Muscle of back (tissue), 11 donors: ENCODE results near the gene LPP. TPM values are rescaled to one million over a fixed set of nuclear protein-coding genes. Genes with fewer than 3 reads are reported as not detected.

Experiments
- DNase-seq, 3 donors: peaks; one replicate each; pipeline versions ENCODE4 v3.0.0 to v3.0.0-alpha.2; 2013
- polyA plus RNA-seq, 10 donors: library from polyadenylated mRNA; unstranded; fragments of 120-200 nt; gene quantifications; one replicate each; pipeline ENCODE4 v1.2.1, GENCODE V29; 2013; ENCODE audit not compliant: insufficient read length in 10 of 10

LPP gene
- polyA plus RNA-seq, 10 donors = 12.0 to 18.9 (median 16.3) TPM

DNA sequence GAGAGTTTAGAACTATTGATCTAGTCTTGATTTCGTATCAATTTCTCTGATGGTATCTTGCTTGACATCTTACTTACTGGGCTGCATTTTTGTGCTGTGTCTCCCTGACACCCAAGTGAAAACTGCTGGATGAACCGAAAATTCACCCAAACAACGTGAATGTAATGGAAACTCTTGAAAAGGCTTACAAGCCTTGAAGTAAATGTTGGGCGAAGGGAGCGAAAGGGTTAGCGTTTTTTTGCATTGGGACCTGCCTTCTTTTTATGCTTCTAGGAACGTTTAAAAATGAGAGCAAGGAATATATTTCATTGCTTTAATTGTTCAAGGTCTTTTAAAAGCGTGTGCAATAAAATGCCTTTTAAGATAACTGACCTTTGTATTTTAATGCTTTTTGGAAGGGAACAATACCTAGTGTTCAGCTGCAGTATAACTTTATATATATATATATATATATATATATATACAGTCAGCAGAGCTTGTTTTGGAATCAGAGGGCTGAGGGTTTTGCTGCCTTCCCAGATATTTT, 94.1 kb downstream of the LPP start:
- no peak for DNase-seq

DNA sequence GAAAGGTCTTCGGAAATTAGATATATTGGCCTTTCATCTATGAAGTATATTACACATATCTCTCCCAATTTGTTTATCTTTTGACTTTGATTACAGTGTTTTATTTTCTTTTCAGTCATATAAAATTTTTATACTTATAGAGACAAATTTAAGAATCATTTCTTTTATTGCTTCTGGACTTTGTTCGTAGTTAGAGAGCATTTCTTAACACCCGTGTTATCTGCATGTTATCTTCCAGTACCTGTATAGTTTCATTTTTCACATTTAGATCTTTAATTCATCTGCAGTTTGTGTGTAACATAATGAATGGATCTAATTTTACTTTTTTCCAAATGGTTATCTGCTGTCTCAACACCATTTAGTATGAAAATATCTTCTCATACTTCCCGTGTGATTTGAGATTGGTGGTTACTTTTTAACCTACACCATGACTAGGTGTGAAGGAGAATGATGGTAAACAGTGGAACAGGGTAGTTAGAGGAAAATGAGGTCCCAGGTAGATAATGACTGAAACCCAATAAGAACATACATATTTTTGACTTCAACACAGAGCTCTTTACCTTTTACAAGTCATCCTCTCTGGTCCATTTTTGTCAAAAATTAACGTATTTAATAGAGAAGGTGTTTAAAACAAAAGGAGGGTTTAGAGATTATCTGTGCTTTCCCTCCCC, 99.3 kb downstream of the LPP start:
- no peak for DNase-seq

DNA sequence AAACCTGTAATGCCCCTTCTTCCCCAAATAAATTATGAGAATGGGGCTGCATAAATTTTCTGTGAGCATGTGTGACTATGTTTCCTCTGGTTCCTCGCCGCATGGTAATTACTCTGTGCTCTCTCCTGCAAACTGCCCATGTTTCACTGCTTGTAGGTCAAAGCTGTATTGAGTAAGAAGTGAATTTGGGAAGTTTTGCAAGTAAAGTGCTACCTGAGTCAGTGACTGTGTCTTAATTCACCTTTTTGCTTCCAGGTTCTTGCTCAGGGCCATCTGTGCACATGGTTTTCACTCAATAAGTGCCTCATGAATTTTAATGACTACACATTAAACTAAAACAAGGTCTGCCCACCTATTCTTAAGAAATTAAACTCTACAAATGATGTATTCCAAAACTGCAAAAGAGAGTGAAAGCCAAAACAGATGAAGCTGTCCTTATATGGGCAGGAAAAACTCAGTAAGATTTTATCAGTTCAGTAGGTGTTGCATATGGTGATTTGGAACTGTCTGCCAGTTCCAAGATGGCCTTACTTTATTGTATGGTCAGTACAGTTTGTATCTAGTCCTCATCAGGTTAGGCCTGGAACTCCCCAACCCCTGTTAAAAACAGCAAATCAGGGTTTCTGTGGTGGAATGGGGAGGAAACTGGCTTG, 100.0 kb downstream of the LPP start:
- no peak for DNase-seq

DNA sequence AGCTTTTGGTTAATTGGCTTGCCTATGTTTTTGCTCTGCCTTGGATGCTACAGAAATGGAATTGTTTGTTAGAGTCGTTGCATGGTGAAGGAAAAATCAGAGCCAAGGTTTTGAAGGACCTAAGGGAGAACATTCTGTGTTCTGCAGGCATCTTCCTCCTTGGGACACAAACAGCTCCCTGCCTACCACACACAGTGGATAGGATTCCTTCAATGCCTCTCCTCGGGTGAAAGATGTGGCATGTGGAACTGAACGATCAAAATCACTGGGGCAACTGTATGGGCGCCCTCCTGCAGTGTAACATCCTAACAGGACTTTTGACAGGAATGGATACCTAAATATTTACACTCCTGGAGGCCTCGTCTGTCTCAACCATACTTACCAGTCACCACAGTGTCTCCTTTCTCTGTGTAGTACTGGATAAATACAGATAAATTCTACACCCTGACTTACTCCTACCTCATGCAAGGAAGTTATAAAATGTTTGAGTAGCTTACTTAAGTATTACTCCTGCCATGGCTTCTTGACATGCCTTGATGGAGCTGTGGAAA, 100.6 kb downstream of the LPP start:
- no peak for DNase-seq

DNA sequence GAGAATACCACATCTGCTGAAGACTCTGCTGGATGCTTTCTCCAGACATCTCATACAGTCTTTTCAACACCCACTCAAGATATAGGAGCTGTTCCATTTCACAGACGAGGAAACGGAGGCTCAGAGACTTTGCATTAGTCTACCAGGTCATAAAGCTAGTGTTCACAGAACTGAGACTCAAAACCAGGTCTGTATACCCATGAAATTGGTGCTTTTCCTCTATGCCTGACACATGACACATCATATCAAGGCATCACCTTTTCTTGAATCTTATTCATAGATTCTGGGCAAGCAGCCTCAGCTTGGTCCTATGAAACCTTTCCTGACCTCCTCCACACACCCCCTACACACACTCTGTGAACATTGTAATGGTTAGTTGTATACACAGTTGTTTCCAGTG, 101.2 kb downstream of the LPP start:
- no peak for DNase-seq

DNA sequence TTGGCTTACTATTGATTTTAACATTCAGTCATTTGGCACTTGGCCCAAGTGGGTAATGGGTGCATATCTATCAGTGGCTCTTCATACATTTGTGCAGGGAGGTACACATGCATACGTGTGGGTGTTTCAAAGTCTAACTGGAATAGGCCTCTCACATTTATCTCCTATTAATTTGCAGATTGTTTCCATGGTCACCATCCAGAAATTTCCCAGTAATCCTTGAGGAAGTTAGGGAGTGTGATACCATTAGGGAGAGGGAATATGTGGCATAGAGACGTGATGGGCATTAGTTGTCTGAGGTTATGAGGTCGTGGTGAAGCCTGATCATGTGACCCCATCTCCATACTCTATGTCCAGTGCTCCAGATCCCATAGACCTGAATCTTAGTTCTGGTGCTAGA, 102.8 kb downstream of the LPP start:
- no peak for DNase-seq

DNA sequence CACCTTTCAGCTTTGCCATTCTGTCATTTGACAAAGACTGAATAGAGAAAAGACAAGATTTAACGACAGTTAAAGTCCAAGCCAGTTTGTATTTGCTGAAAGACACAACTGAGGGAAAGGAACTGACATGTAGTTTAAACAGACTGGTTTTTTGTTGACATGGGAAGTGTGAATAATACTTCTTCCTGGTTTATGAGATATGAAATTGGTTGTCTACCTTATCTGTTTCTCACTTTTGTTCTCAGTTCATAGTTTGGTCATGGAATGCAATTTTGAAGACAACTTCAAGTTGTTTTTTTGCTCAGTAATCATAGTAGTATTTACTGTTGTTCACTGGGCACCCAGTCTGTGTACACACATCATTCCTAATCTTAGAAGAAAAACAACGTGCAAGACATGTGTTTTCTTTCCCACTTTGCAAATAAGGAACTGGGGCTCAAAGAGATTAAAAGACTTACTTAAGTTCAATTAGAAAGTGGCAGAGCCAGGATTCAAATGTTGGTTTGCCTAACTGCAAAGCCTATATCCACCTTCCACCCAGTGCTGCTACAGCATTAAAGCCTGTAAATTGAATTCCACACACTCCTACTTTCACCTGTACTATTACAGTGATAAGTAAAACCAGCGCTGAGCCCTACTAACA, 103.5 kb downstream of the LPP start:
- DNase-seq = no peak

DNA sequence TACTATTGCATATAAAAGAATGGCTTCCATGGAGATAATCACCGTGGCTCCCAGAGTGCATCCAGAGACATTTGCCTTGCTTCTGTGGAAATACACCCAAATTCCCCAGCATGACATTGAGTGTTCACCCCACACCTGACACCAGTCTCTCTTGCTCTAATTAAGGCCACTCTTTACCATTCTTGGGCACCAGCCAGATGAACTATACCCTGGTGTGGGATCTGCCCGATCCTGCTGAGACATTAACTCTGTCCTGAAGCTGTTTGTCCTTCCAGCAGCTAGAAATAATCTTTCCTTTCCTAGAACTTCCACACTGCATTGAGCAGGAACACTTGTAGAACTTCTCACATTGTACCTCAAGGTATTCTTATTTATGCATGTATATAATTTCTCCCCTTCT, 105.2 kb downstream of the LPP start:
- DNase-seq = no peak

DNA sequence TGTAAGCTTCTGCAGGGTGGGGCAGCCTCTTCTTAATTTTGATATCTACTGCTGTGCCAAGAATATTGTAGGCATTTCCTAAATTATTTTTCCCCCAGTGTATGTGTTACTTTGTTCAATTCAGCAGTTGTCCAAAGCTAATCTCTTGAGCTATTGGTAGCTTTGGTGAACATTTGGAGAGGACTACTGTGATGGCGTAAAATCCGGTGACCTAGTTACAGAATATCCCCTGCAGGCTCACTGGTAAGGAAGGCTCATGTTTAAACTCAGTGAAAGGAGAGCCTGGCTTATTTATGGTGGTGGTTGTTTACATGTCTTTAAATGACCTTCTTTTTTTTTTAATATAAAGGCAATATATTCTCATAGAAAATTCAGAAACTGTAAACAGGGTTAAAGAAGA, 105.6 kb downstream of the LPP start:
- DNase-seq = no peak

DNA sequence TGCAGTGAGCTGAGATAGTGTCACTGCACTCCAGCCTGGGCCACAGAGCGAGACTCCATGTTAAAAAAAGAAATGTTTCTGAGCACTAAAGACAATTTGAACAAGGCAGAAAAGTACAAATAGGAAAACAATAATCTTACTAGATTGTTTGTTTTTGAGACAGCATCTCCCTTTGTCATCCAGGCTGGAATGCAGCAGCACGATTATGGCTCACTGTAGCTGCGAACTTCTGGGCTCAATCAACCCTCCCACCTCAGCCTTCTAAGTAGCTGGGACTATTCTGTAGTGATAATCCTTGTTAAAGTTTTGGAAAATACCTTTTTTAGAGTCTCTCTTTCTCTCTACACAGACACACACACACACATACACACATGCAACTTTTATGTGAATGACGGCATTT, 107.1 kb downstream of the LPP start:
- no peak for DNase-seq

DNA sequence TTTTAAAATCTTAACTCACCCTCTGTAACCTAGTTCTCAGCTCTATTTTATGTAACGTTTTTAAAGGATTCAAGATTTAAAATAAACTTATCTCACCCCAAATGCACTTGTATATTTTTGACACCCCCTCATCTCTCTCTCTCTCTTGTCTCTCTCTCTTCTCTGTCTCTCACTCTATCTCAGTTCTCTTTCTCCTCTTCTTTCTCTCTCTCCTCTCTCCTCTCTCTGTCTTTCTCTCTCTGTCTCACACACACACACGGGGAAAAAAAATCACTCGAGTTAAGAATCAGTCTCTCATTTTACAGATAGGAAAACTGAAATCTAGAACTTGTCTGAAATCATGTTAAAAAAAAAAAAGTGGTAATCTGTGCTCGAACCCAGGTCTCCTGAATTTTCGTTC, 108.5 kb downstream of the LPP start:
- no peak for DNase-seq

DNA sequence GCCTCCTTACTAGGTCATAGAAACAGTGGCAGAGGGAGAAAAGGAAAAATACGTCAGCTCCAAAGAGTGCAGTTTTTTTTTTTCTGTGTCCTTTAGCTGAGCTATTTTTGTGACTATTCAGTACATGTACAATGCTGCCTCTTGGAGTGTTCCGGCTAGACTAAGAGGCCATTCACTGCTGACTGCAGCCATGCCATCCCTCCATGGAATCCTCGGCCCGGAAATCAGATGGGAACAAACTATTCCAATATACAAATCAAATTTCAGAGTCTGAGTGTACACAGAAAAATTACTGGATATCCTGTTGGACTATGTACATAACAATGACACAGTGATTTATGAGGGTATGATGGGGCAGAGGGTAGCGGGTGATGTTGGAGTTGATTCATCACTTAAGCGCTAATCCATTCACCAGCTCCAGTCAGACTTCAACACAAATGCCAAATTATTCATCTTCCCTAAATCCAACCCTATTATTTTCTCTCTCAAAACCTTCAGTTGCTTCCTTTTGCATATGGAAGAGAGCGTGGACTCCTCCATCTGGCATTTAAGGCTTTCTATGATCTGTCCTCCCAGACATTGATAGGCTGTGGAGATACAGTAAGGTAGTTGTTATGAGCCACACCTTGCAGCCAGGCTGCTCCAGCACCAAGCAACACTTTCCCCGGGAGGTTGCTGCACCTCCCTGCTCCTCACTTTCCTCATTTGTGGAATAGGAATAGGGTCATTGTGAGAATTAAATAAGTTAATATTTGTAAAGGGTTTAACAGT, 109.1 kb downstream of the LPP start:
- peak in 1 of 3 donors; percentile 75 for DNase-seq

DNA sequence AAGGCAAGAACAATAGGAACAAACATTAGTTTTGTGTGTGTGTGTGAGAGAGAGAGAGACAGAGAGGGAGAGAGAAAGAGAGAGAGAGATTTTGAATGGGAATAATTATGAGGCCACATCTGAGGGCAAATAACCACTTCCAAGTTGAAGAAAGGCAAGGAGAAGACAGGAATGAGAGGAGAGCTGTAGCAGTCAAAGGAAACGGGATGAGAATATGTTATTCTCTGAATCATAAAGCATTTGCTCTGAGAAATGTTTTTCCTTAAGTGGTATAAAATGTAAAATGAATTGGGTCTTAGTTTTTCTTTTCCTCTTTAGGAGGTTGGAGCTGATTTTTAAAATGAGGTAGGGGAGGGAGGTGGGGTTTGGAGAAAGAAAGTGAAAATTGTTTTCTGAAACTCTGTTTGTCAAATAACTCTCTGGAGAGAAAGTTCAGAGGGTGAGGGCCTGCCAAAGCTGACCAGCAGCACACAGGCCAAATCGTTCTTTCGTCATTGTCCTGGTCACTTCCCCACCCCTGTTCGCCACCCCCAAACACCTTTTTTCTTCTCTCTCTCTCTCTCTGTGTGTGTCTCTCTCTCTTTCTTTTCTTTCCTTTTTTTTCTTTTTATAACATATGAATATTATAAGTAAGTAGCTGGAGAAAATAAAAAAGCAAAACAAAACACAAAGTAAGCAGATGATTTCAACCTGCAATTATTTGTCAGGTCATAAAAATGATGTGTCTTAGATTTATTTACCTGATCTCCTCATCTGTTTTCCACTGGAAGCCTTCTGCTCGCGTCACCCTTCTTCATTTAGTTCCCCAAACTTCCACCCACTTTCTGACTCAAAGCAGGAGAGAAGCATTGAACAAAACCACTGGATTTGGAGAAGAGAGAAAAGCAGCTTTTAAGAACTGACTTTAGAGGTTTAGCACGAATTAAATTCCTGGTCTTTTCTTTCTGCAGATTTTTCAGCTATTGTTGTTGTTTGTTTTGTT, 110.6 kb downstream of the LPP start:
- peak in 1 of 3 donors; percentile 55 for DNase-seq

DNA sequence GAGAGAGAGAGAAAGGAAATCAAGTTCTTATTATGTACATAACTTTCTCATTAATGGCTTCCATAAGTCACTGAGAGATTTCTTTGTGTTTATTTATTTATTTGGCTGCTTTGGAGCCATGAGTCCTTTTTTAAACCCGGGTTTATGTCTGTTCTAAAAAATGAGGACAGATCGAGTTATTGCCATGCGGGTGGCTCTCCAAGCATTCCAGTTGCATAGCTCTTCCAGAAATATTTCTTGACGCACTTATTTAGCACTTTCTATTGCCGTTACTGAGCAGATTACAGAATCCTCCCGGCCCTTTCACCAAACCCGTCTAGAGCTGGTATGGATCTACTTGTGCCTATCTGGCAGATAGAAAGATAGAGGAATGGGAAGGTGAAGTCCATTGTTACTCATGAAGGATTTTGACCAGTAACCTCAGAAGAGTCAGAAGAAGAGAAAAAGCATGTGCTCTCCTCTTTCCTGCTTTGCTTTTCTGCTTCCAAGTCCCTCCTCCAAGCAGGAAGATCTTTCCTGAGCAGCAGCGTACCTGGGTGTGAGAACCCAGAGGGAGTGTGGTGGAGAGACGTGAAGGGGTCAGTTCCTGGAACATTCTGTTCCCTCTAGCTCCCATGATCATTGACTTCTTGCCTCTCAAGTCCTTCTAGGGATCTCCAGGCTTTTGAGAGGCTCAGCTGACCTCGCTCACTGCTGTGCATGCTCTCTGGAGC, 112.8 kb downstream of the LPP start:
- peak in 2 of 3 donors; percentile 50 to 76 for DNase-seq

DNA sequence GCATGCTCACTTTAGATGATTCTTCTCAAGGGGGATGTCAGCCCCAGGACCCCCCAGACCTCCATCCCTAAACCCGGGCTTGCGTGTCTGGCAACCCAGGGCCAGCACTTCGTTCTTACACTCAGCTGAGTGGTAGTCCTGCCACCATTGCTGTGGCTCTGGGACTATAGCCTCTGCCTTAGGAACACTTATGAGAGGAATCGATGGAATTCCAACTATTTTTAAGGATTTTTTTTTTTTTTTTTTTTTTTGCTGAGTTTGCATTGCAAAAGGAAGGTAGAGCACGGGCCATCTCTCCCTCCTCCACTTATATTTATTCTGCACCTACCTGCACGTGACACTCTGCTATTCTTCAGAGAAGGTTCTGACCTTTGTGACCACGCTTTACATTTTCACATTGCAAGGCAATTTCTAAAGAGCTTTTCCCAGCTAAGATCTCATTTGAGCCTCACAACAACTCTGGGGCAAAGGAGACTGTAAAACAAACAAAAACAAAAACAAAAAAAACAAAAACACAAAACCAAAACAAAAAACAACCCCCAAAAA, 113.9 kb downstream of the LPP start:
- no peak for DNase-seq

DNA sequence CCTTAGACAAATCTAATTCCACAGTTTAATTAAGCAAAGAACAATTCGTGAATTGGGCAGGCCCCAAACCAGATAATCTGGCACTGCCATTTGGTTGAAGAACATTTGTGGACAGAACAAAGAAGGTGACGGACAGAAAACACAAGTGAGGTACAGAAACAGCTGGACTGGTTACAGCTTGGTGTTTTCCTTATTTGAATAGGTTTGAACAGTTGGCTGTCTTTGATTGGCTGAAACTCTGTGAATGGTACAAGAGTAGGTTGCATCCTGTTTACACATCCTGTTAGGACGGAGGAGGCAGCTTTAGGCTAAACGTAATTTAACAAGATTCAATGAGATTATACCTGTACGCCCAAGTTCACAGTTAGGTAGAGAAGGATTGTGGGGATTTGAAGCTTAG, 114.4 kb downstream of the LPP start:
- DNase-seq = no peak

DNA sequence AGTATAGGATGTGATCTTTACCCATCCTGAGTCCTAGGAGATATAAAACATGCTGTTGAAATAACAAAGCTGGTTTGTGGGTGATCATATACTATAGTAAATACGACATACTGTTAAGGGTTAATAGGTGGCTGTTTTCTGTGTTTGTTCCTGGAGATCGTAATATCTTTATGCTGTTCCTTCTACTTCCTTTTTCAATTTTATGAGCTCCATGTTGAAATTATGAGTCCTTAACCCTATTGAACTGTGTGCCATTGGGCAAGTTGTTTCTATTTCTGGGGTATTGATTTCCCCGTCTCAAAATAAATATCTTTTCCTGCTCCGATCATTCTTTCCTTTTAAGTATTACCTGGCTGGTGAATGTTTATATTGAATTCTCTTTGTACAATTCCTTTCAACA, 115.1 kb downstream of the LPP start:
- DNase-seq = no peak

DNA sequence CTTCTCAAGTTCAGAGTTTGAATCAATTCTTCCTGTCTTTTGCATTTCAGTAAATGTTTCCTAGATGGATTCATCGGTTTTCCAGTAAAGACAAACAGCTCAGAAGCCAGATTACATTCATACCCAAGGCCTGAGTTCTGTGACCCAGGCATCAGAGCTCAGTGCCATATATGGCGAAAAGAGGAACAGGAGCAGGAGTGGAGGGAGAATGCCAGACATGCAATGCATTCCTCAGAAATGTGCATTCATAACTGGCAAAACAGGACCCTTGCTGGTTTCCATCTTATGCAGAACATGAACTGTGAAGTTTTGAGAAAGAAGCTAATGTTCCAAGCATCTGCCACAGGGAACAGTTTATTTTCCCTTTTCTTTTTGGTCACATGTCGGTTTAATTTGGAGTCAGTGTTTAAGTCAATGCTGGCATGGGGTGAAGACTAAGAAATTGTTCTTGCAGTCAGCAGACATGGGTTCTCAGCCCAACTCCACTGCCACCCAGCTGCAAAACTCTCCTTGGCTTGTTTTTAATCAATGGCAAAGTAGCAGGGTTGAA, 116.5 kb downstream of the LPP start:
- peak in 2 of 3 donors; percentile 48 to 95 for DNase-seq

DNA sequence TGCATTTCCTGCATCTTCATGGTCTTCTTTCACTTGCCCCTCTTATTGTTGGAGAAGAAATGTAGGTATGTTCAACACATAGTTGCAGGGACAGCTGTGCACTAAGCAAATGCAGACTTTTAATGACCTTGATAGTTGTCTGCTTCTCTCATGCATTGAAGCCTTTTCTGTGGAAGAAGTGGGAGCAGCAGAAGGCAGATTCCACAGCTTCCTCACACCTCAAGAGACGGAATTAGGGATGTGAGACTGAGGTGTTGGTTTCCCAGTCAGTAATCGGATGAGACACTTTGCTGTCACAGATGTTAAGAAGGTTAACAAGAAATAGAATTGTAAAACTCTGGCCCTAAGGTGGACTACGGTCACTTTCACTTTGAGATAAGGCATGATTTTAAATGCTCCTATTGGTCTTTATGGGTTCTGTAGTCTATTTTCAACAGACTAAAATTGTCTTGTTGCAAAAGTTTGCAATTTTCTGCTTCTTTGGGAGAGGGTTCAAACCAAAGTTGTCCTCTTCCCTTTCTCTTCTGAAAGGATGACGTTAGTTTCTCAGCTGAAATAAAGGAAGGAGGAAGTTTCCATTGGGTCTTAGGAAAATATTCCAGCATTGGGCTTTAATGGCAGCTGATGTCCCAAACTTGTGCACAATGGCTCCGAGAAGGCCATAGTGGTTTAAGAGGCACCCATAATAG, 117.4 kb downstream of the LPP start:
- DNase-seq = no peak
